K562 (cell line): ENCODE results near the gene AREL1. TPM values are rescaled to one million over a fixed set of nuclear protein-coding genes. Genes with fewer than 3 reads are reported as not detected.

ENCODE experiments used
- DMBX1 ChIP-seq: fragments of 250-450 bp; sonication (Bioruptor Pico); IDR thresholded peaks from 2 replicates; pipeline ENCODE4 v1.8.0; 2022; ENCODE audit warnings: inconsistent platforms, mild to moderate bottlenecking, moderate library complexity, borderline replicate concordance
- EP300 ChIP-seq: IDR thresholded peaks from 2 replicates; pipeline ENCODE4 v1.6.1; 2012; ENCODE audit warnings: low read length, improper control_type of control experiment
- EZH2 ChIP-seq: IDR thresholded peaks from 2 replicates; pipeline ENCODE4 v1.6.1; 2012; ENCODE audit warnings: low read depth, mild to moderate bottlenecking, inconsistent platforms, low read length, borderline replicate concordance
- L3MBTL2 ChIP-seq: fragments of 450-650 bp; IDR thresholded peaks from 2 replicates; pipeline ENCODE4 v1.6.1; 2016; ENCODE audit warnings: mild to moderate bottlenecking, moderate library complexity
- MCM3 ChIP-seq: fragments of 450-650 bp; IDR thresholded peaks from 2 replicates; pipeline ENCODE4 v1.6.1; 2016
- MEF2A ChIP-seq: IDR thresholded peaks from 2 replicates; pipeline ENCODE4 v1.6.1; 2011; ENCODE audit warnings: low read depth, mild to moderate bottlenecking, low read length, moderate library complexity; ENCODE audit not compliant: control insufficient read depth
- NFE2L1 ChIP-seq: fragments of 450-650 bp; IDR thresholded peaks from 2 replicates; pipeline ENCODE4 v1.6.1; 2016; ENCODE audit warnings: missing genetic modification characterization, low read depth, mild to moderate bottlenecking, missing compliant biosample characterization, moderate library complexity, borderline replicate concordance
- NFIX ChIP-seq: fragments of 250-450 bp; sonication (Bioruptor Pico); IDR thresholded peaks from 2 replicates; pipeline ENCODE4 v1.4.0; 2020; ENCODE audit warnings: low read depth, mild to moderate bottlenecking, moderate library complexity
- NFXL1 ChIP-seq: fragments of 450-650 bp; formaldehyde crosslinking; IDR thresholded peaks from 2 replicates; pipeline ENCODE4 v1.4.0; 2021; ENCODE audit warnings: mild to moderate bottlenecking
- RBM39 ChIP-seq: fragments of 200-400 bp; formaldehyde crosslinking; optimal IDR thresholded peaks from 2 replicates; pipeline ENCODE3; 2018; ENCODE audit warnings: low read depth, low read length
- SETDB1 ChIP-seq: IDR thresholded peaks from one replicate; pipeline ENCODE4 v1.6.1; 2012; ENCODE audit warnings: low read length, control low read depth, inconsistent platforms
- SMAD1 ChIP-seq: fragments of 150-350 bp; IDR thresholded peaks from 2 replicates; pipeline ENCODE4 v1.6.1; 2014; ENCODE audit warnings: low read length, low read depth; ENCODE audit not compliant: partially characterized antibody
- ZNF224 ChIP-seq: sonication (generic); formaldehyde crosslinking; IDR thresholded peaks from 2 replicates; pipeline ENCODE4 v1.8.0; 2022; ENCODE audit warnings: mild to moderate bottlenecking, missing genetic modification reagents
- polyA plus RNA-seq, 8 experiments: library from polyadenylated mRNA; depleted of rRNA in 4 of 8; stranded (reverse) in 5 of 8; unstranded in 3 of 8; fragments of >200 nt; fragmentation: Nextera tagmentation in 2 of 8; fragmentation: Illumina TruSeq in 1 of 8; extraction: Ambion mirVana in 2 of 8; extraction: Trizol in 1 of 8; gene quantifications; 2 replicates each; pipeline versions ENCODE4 v1.2.1 to v1.2.3, GENCODE V29; 2011 to 2014; ENCODE audit warnings: inconsistent platforms in 1 of 8, missing spikeins in 1 of 8
- total RNA-seq, 7 experiments: library from RNA; depleted of rRNA in 6 of 7; stranded (reverse); fragments of >200 nt in 6 of 7; fragmentation: Illumina TruSeq in 2 of 7; extraction: Trizol in 2 of 7; gene quantifications; 2 replicates each; pipeline versions ENCODE4 v1.2.1 to v1.2.3, GENCODE V29; 2011 to 2021; ENCODE audit warnings: low replicate concordance in 1 of 7
- TF ChIP-seq, protein P1 (sequence below), 2 experiments: fragments of 450-650 bp in 1 of 2; sonication (generic) in 1 of 2; formaldehyde crosslinking in 1 of 2; IDR thresholded peaks; 2 replicates each; pipeline versions ENCODE4 v1.7.1 to v1.9.0; 2016 to 2022; ENCODE audit warnings: inconsistent platforms in 1 of 2, mild to moderate bottlenecking in 1 of 2, missing genetic modification reagents in 1 of 2
- TF ChIP-seq, protein P2 (sequence below): fragments of 450-650 bp; formaldehyde crosslinking; IDR thresholded peaks from 2 replicates; pipeline ENCODE4 v1.4.0; 2022; ENCODE audit warnings: mild to moderate bottlenecking, moderate library complexity
- TF ChIP-seq, protein P3 (sequence below): sonication (generic); formaldehyde crosslinking; IDR thresholded peaks from 2 replicates; pipeline ENCODE4 v1.8.0; 2022; ENCODE audit warnings: mild to moderate bottlenecking, missing genetic modification reagents

AREL1 gene
- total and polyA plus RNA-seq, 9 of the 15 experiments (the other 6 are each of a cell fraction or from before 2014, with no cell fraction given), result 6.0 to 24.8 (median 16.6) TPM

DNA sequence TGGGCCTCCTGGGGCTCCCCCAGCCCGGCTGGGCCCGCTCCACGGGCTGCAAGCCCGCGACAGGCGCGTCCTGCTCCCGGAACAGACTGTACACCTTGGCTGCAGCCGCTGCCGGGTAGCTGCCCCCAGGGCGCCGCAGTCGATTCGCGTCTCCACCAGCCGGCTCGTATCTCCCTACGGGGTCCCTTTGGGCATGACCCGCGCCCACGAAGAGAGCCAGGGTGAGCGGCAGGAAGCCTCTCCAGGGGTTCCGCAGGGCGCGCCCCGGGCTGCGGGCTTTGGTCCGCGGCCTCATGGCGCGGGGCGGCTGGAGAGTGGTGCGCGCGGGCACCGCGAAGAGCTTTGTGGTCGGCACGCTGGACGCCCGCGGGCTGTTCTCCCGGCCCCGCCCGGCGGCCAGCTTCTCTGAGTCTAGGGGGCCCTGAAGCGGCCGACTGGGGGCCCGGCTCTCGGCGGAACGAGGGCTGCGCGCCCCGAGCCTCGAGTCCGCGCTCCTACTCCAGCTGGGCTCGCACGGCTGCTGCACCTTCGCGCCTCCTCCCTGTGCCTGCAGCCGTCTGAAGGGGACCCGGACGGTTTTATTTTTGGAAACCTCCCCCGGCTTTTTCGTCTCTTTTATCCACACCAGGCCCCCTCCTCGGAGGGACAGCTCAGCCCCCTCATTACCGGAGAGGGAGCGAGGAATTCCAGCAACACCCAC, 101.1 kb downstream of the AREL1 start, which contains the start of gene LTBP2 (continued):
- TF ChIP-seq, protein P1, sequence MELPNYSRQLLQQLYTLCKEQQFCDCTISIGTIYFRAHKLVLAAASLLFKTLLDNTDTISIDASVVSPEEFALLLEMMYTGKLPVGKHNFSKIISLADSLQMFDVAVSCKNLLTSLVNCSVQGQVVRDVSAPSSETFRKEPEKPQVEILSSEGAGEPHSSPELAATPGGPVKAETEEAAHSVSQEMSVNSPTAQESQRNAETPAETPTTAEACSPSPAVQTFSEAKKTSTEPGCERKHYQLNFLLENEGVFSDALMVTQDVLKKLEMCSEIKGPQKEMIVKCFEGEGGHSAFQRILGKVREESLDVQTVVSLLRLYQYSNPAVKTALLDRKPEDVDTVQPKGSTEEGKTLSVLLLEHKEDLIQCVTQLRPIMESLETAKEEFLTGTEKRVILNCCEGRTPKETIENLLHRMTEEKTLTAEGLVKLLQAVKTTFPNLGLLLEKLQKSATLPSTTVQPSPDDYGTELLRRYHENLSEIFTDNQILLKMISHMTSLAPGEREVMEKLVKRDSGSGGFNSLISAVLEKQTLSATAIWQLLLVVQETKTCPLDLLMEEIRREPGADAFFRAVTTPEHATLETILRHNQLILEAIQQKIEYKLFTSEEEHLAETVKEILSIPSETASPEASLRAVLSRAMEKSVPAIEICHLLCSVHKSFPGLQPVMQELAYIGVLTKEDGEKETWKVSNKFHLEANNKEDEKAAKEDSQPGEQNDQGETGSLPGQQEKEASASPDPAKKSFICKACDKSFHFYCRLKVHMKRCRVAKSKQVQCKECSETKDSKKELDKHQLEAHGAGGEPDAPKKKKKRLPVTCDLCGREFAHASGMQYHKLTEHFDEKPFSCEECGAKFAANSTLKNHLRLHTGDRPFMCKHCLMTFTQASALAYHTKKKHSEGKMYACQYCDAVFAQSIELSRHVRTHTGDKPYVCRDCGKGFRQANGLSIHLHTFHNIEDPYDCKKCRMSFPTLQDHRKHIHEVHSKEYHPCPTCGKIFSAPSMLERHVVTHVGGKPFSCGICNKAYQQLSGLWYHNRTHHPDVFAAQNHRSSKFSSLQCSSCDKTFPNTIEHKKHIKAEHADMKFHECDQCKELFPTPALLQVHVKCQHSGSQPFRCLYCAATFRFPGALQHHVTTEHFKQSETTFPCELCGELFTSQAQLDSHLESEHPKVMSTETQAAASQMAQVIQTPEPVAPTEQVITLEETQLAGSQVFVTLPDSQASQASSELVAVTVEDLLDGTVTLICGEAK (IDR thresholded peaks at IDR 0.05), result no peak
- TF ChIP-seq, protein P1 (CRISPR knock-in tag; IDR thresholded peaks at IDR 0.05), result no peak
- TF ChIP-seq L3MBTL2, result peak; percentile 77
- TF ChIP-seq ZNF224, result no peak
- TF ChIP-seq MEF2A, result 0 out of 2 replicates have a peak, but pooled peaks have one; percentile 11
- TF ChIP-seq RBM39, result no peak
- TF ChIP-seq MCM3, result no peak
- TF ChIP-seq NFE2L1 (tag), result no peak
- no peak for TF ChIP-seq DMBX1 (CRISPR knock-in tag)
- TF ChIP-seq, protein P2, sequence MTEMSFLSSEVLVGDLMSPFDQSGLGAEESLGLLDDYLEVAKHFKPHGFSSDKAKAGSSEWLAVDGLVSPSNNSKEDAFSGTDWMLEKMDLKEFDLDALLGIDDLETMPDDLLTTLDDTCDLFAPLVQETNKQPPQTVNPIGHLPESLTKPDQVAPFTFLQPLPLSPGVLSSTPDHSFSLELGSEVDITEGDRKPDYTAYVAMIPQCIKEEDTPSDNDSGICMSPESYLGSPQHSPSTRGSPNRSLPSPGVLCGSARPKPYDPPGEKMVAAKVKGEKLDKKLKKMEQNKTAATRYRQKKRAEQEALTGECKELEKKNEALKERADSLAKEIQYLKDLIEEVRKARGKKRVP (CRISPR knock-in tag), result no peak
- TF ChIP-seq, protein P3, sequence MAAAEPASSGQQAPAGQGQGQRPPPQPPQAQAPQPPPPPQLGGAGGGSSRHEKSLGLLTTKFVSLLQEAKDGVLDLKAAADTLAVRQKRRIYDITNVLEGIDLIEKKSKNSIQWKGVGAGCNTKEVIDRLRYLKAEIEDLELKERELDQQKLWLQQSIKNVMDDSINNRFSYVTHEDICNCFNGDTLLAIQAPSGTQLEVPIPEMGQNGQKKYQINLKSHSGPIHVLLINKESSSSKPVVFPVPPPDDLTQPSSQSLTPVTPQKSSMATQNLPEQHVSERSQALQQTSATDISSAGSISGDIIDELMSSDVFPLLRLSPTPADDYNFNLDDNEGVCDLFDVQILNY (CRISPR knock-in tag), result no peak
- no peak for TF ChIP-seq NFIX (CRISPR knock-in tag)
- TF ChIP-seq SETDB1, result no peak
- no peak for TF ChIP-seq EP300
- no peak for TF ChIP-seq SMAD1
- TF ChIP-seq EZH2, result no peak
- no peak for TF ChIP-seq NFXL1 (CRISPR knock-in tag)
